ENCODE results near the gene GPR35.

DNA sequence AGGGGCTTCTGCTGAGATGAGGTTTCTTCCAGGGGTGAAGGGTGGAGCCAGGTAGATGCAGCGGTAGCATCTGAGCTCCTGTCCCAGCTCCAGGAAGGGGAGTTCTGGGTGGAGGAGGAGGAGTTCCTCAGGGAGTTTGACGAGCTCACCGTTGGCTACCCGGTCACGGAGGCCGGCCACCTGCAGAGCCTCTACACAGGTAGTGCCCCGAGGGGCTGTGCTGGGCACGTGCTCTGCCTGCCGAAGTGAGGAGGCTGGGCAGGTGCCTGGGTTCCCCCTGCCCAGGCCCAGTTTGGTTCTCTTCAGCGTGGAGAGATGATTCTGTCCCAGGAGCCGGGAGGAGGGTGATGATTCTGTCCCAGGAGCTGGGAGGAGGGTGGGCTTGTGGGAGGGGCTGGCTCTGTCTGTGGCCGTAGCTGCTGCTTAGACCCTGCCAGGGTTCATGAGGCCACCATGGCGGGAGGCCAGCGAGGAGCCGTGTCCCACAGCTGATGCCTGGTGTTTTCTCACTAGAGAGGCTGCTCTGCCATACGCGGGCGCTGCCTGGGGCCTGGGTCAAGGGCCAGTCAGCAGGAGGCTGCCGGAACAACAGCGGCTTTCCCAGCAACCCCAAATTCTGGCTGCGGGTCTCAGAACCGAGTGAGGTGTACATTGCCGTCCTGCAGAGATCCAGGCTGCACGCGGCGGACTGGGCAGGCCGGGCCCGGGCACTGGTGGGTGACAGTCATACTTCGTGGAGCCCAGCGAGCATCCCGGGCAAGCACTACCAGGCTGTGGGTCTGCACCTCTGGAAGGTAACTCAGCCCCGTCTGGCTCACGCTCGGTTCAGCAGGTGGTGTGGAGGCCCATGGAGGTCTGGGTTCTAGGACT, 30.5 kb upstream of the GPR35 start:
- TF ChIP-seq POLR2A (IDR thresholded peaks at IDR 0.05), result no peak
- TF ChIP-seq, protein P1, sequence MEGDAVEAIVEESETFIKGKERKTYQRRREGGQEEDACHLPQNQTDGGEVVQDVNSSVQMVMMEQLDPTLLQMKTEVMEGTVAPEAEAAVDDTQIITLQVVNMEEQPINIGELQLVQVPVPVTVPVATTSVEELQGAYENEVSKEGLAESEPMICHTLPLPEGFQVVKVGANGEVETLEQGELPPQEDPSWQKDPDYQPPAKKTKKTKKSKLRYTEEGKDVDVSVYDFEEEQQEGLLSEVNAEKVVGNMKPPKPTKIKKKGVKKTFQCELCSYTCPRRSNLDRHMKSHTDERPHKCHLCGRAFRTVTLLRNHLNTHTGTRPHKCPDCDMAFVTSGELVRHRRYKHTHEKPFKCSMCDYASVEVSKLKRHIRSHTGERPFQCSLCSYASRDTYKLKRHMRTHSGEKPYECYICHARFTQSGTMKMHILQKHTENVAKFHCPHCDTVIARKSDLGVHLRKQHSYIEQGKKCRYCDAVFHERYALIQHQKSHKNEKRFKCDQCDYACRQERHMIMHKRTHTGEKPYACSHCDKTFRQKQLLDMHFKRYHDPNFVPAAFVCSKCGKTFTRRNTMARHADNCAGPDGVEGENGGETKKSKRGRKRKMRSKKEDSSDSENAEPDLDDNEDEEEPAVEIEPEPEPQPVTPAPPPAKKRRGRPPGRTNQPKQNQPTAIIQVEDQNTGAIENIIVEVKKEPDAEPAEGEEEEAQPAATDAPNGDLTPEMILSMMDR (IDR thresholded peaks at IDR 0.05), result no peak
